Liver (tissue), 9 donors: Measurements from ENCODE around the gene HSPG2. TPM values are rescaled to one million over a fixed set of nuclear protein-coding genes. Genes with fewer than 3 reads are reported as not detected.

ENCODE experiments used
- DNase-seq: peaks from one replicate; pipeline ENCODE4 v3.0.0-alpha.2; 2017; ENCODE audit warnings: low spot score
- H3K27ac ChIP-seq, 2 donors: one replicate each; pipeline ENCODE4 v1.7.0; 2013; ENCODE audit warnings: inconsistent platforms in 2 of 2, low read length in 2 of 2, control low read depth in 1 of 2, low read depth in 1 of 2, mild to moderate bottlenecking in 1 of 2
- H3K27me3 ChIP-seq, 4 donors: one replicate each; pipeline versions ENCODE4 v1.6.1 to v1.7.0; 2013; ENCODE audit warnings: low read length in 3 of 4, inconsistent platforms in 1 of 4, mild to moderate bottlenecking in 1 of 4, moderate library complexity in 1 of 4; ENCODE audit not compliant: control insufficient read depth in 4 of 4, insufficient read depth in 4 of 4
- H3K36me3 ChIP-seq, 4 donors: one replicate each; pipeline versions ENCODE4 v1.6.1 to v1.7.0; 2013; ENCODE audit warnings: low read length in 3 of 4, mild to moderate bottlenecking in 3 of 4, low read depth in 1 of 4, moderate library complexity in 1 of 4; ENCODE audit not compliant: control insufficient read depth in 4 of 4, insufficient read depth in 3 of 4
- H3K4me1 ChIP-seq, 4 donors: one replicate each; pipeline versions ENCODE4 v1.6.1 to v1.7.0; 2013; ENCODE audit warnings: low read length in 3 of 4, mild to moderate bottlenecking in 3 of 4, moderate library complexity in 1 of 4; ENCODE audit not compliant: control insufficient read depth in 4 of 4, insufficient read depth in 4 of 4
- H3K4me3 ChIP-seq, 3 donors: one replicate each; pipeline versions ENCODE4 v1.6.1 to v1.7.0; 2013; ENCODE audit warnings: low read length in 3 of 3, control low read depth in 1 of 3, low read depth in 1 of 3, mild to moderate bottlenecking in 1 of 3
- H3K9ac ChIP-seq, 2 donors: one replicate each; pipeline ENCODE4 v1.7.0; 2013; ENCODE audit warnings: low read length in 2 of 2, mild to moderate bottlenecking in 2 of 2, moderate library complexity in 2 of 2, control low read depth in 1 of 2, low read depth in 1 of 2
- H3K9me3 ChIP-seq, 4 donors: one replicate each; pipeline versions ENCODE4 v1.6.1 to v1.7.0; 2013; ENCODE audit warnings: low read length in 3 of 4; ENCODE audit not compliant: control insufficient read depth in 4 of 4
- CTCF ChIP-seq: fragments of 150-350 bp; IDR thresholded peaks from 2 replicates; pipeline ENCODE4 v1.5.1; 2017; ENCODE audit warnings: improper control_type of control experiment, low read depth, low read length; ENCODE audit not compliant: missing input control
- FOXA2 ChIP-seq: IDR thresholded peaks from 2 replicates; pipeline ENCODE4 v1.6.1; 2016; ENCODE audit warnings: antibody characterized with exemption
- HNF4G ChIP-seq: IDR thresholded peaks from 2 replicates; pipeline ENCODE4 v1.6.1; 2016; ENCODE audit warnings: antibody characterized with exemption
- JUND ChIP-seq, 2 donors: IDR thresholded peaks; 2 replicates each; pipeline ENCODE4 v1.6.1; 2016; ENCODE audit warnings: antibody characterized with exemption in 2 of 2
- NR2F2 ChIP-seq: IDR thresholded peaks from 2 replicates; pipeline ENCODE4 v1.6.1; 2016; ENCODE audit warnings: antibody characterized with exemption
- RXRA ChIP-seq, 2 donors: IDR thresholded peaks; 2 replicates each; pipeline ENCODE4 v1.6.1; 2017 to 2018; ENCODE audit warnings: antibody characterized with exemption in 2 of 2, mild to moderate bottlenecking in 1 of 2
- WGBS: extraction: QIAGEN DNeasy Blood & Tissue Kit; methylation state at CpG from one replicate; pipeline ENCODE4 v1.1.7; 2013; 5-methylcytosine and 5-hydroxymethylcytosine counted together
- polyA plus RNA-seq, 2 donors: library from polyadenylated mRNA; stranded (reverse) in 1 of 2; unstranded in 1 of 2; fragments of 200-250 nt in 1 of 2; fragments of >200 nt in 1 of 2; fragmentation: Nextera tagmentation in 1 of 2; extraction: Ambion mirVana in 1 of 2; gene quantifications; one replicate each; pipeline versions ENCODE4 v1.2.1 to v1.2.3, GENCODE V29; 2013 to 2015
- total RNA-seq, 2 donors: library from RNA; depleted of rRNA; stranded (reverse); fragments of >200 nt; gene quantifications; one replicate each; pipeline ENCODE4 v1.2.3, GENCODE V29; 2014
- TF ChIP-seq, protein P1 (sequence below): IDR thresholded peaks from 2 replicates; pipeline ENCODE4 v1.6.1; 2016; ENCODE audit warnings: antibody characterized with exemption
- donor health status: healthy.
- donor health status: healthy.
- donor health status: healthy.
- donor health status: healthy.
- donor health status: healthy.

Gene HSPG2
- total and polyA plus RNA-seq, 4 donors: 5.6 to 43.9 (median 23.9) TPM

DNA sequence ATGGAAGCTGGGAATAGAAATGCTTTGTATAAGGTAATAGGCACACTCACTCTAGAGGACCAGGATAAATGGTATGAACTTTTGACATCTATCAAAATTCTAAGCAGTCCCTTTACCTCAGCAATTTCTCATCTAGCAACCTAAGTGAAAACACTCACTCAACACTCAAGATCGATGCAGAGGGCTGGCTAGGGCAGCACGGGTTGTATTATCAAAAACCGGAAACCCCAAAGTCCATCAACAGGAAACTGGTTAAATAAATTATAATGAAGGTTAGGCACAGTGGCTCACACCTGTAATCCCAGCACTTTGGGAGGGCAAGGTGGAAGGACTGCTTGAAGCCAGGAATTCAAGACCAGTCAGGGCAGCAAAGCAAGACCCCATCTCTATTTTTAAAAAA is 163.5 kb downstream of the HSPG2 start:
- H3K27ac ChIP-seq: no peak overlapping the region
- no peaks in the 10 kb centered on the region for H3K36me3 ChIP-seq
- H3K4me1 ChIP-seq: peaks cover 0 to 8% (median under 1%) of the 10 kb centered on the region in 4 donors
- no peak overlapping the region for H3K9ac ChIP-seq
- no peak for TF ChIP-seq JUND (IDR thresholded peaks at IDR 0.05)
- no peak for TF ChIP-seq FOXA2
- TF ChIP-seq NR2F2: no peak
- TF ChIP-seq, protein P1, sequence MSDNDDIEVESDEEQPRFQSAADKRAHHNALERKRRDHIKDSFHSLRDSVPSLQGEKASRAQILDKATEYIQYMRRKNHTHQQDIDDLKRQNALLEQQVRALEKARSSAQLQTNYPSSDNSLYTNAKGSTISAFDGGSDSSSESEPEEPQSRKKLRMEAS: no peak
- TF ChIP-seq RXRA (IDR thresholded peaks at IDR 0.05): no peak
- no peak for TF ChIP-seq HNF4G
- no peak for TF ChIP-seq CTCF
- WGBS: 64% methylated on average over 3 of the region's 3 CpGs
- DNase-seq: no peak
- H3K27me3 ChIP-seq: no peaks in the 10 kb centered on the region
- no peak overlapping the region for H3K4me3 ChIP-seq
- no peaks in the 10 kb centered on the region for H3K9me3 ChIP-seq

Other genes starting within 250 kb of the HSPG2 start
- gene USP48, start 154.2 kb downstream of the HSPG2 start, total RNA-seq: 10 to 100 TPM; 30.5 to 34.9 TPM
- 10 to 100 TPM in 1 of 2 donors, 1 to 10 TPM in 1; 7.8 to 15.8 TPM for gene USP48, start 154.2 kb downstream of the HSPG2 start, polyA plus RNA-seq
- under 1 TPM in 1 of 2 donors, not detected in 1; 0.23 TPM for gene LDLRAD2, start 125.0 kb downstream of the HSPG2 start, total RNA-seq
- 1 to 10 TPM in 1 of 2 donors, under 1 TPM in 1; 0.12 to 2.7 TPM for gene LDLRAD2, start 125.0 kb downstream of the HSPG2 start, polyA plus RNA-seq
- gene CELA3B, start 39.7 kb upstream of the HSPG2 start, total RNA-seq: not detected
- gene CELA3B, start 39.7 kb upstream of the HSPG2 start, polyA plus RNA-seq: not detected
- under 1 TPM in 1 of 2 donors, not detected in 1; 0.23 TPM for gene CELA3A, start 64.3 kb upstream of the HSPG2 start, total RNA-seq
- gene CELA3A, start 64.3 kb upstream of the HSPG2 start, polyA plus RNA-seq: under 1 TPM in 1 of 2 donors, not detected in 1; 0.06 TPM
- 100 to 1,000 TPM in 1 of 2 donors, 10 to 100 TPM in 1; 68.4 to 140 TPM for gene CDC42, start 115.4 kb upstream of the HSPG2 start, total RNA-seq
- 10 to 100 TPM; 40.3 to 69.6 TPM for gene CDC42, start 115.4 kb upstream of the HSPG2 start, polyA plus RNA-seq
- gene WNT4, start 205.8 kb upstream of the HSPG2 start, total RNA-seq: under 1 TPM in 1 of 2 donors, not detected in 1; under 0.01 TPM
- gene WNT4, start 205.8 kb upstream of the HSPG2 start, polyA plus RNA-seq: under 1 TPM in 1 of 2 donors, not detected in 1; 0.09 TPM